OCI-LY3 (cell line): ENCODE results near the gene ENO1.

Experiments
- H2AFZ ChIP-seq: fragments of 200-600, 300-600 bp; shearing (Covaris generic); 2 replicates; pipeline ENCODE4 v1.6.0; 2014; ENCODE audit warnings: antibody characterized with exemption, low read depth, low read length
- H3K27ac ChIP-seq: fragments of 200-600, 300-600 bp; sonication (generic); 2 replicates; pipeline ENCODE4 v1.5.1; 2014; ENCODE audit warnings: mild to moderate bottlenecking, low read length, moderate library complexity, mixed read lengths
- H3K27me3 ChIP-seq: fragments of 200-600, 300-600 bp; sonication (generic); 2 replicates; pipeline ENCODE4 v1.6.1; 2014; ENCODE audit warnings: low read depth, low read length, mixed read lengths
- H3K36me3 ChIP-seq: fragments of 200-600, 300-600 bp; sonication (generic); replicated peaks from 2 replicates; pipeline ENCODE3; 2014; ENCODE audit warnings: low read depth, low read length, mixed read lengths
- H3K4me1 ChIP-seq: fragments of 300-600, 200-600 bp; sonication (generic); 2 replicates; pipeline ENCODE4 v1.6.1; 2014; ENCODE audit warnings: low read length, mixed read lengths
- H3K4me2 ChIP-seq: fragments of 200-600, 300-600 bp; sonication (generic); 2 replicates; pipeline ENCODE4 v1.6.1; 2014; ENCODE audit warnings: low read length, mixed read lengths
- H3K4me3 ChIP-seq: fragments of 300-600, 200-600 bp; sonication (generic); 2 replicates; pipeline ENCODE4 v1.5.1; 2014; ENCODE audit warnings: antibody characterized with exemption, mild to moderate bottlenecking, low read length, moderate library complexity
- H3K79me2 ChIP-seq: fragments of 300-600, 200-600 bp; shearing (Covaris generic); 2 replicates; pipeline ENCODE4 v1.6.1; 2014; ENCODE audit warnings: mild to moderate bottlenecking, low read length, mixed read lengths
- H3K9ac ChIP-seq: fragments of 300-600, 200-600 bp; shearing (Covaris generic); 2 replicates; pipeline ENCODE4 v1.6.0; 2014; ENCODE audit warnings: mild to moderate bottlenecking, low read length, moderate library complexity
- H3K9me3 ChIP-seq: fragments of 200-600, 300-600 bp; shearing (Covaris generic); 2 replicates; pipeline ENCODE4 v1.6.1; 2014; ENCODE audit warnings: low read length, mixed read lengths; ENCODE audit not compliant: insufficient read depth
- H4K20me1 ChIP-seq: fragments of 200-600, 300-600 bp; sonication (generic); 2 replicates; pipeline ENCODE4 v1.6.1; 2016; ENCODE audit warnings: low read length, mixed read lengths; ENCODE audit not compliant: insufficient read depth
- EZH2phosphoT487 ChIP-seq: fragments of 200-600 bp; shearing (Covaris generic); IDR thresholded peaks from 2 replicates; pipeline ENCODE4 v1.6.1; 2018; ENCODE audit warnings: antibody characterized with exemption, mixed run types, low read depth
- TF ChIP-seq, protein P1 (sequence below): fragments of 200-600, 300-600 bp; sonication (generic); IDR thresholded peaks from 2 replicates; pipeline ENCODE4 v1.5.1; 2014; ENCODE audit warnings: antibody characterized with exemption, low read length, low read depth

Gene ENO1

DNA sequence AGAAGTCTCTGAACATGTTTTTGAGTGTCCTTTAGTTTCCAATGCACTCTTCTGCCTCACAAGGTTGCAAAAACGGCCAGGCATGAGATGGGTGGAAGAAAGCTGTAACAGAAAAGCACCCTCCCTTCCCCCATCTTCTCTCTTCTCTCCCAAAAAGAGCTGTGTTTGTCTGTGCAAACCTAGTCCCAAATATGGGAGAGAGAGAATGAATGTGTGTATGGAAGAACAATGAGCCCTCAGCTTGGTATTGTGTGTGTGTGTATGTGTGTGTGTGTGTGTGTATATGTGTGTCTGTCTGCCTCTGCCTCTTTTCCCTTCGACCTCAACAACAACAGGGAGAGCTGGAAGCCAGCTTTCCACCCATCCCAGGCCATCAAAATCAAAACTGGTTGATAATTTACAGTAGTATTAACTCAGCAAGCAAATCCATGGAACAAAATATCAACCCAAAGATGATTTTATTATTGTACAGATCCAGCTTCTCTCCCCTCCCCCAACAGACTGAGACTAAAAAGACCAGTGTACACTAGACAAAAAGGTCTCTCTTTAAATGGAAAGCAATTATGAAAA is 62.8 kb downstream of the ENO1 start:
- no peak for TF ChIP-seq EZH2phosphoT487
- TF ChIP-seq, protein P1, sequence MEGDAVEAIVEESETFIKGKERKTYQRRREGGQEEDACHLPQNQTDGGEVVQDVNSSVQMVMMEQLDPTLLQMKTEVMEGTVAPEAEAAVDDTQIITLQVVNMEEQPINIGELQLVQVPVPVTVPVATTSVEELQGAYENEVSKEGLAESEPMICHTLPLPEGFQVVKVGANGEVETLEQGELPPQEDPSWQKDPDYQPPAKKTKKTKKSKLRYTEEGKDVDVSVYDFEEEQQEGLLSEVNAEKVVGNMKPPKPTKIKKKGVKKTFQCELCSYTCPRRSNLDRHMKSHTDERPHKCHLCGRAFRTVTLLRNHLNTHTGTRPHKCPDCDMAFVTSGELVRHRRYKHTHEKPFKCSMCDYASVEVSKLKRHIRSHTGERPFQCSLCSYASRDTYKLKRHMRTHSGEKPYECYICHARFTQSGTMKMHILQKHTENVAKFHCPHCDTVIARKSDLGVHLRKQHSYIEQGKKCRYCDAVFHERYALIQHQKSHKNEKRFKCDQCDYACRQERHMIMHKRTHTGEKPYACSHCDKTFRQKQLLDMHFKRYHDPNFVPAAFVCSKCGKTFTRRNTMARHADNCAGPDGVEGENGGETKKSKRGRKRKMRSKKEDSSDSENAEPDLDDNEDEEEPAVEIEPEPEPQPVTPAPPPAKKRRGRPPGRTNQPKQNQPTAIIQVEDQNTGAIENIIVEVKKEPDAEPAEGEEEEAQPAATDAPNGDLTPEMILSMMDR = no peak
- Histone ChIP-seq H3K4me2 (peak overlapping the region; percentile 97), H3K9me3 (no peaks in the 10 kb centered on the region), H3K9ac (peak overlapping the region; percentile 98), H3K4me1 (peaks cover 51% of the 10 kb centered on the region), H4K20me1 (peaks cover 25% of the 10 kb centered on the region), H2AFZ (no peak overlapping the region), H3K79me2 (peaks cover 64% of the 10 kb centered on the region), H3K27ac (no peak overlapping the region), H3K27me3 (no peaks in the 10 kb centered on the region), H3K36me3 (no peaks in the 10 kb centered on the region), H3K4me3 (peak overlapping the region; percentile 95)

DNA sequence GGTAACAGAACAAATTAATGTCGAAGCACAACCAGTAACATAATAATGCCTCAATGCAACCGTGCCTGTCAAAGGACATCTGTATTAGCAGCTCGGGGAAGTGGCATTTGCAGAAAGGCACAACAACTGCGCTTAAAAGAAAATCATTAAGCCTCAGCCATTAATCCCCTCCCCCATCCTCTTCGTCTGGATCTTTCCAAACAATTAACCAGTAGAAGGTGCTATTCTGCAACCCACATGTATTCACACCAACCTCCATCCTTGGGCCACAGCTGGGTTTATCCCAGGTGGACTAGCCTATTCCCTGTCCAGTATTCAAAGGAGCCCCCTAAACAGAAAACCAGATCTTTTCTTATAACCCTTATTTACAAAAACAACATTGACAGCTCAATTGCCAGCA is 63.6 kb downstream of the ENO1 start:
- Histone ChIP-seq H3K9ac (no peak overlapping the region), H3K27me3 (no peaks in the 10 kb centered on the region), H3K79me2 (peaks cover 65% of the 10 kb centered on the region), H3K9me3 (no peaks in the 10 kb centered on the region), H3K36me3 (no peaks in the 10 kb centered on the region), H2AFZ (no peak overlapping the region), H3K4me1 (peaks cover 51% of the 10 kb centered on the region), H3K4me3 (no peak overlapping the region), H3K4me2 (peak overlapping the region; percentile 97; the same call in 1 of the 2 replicates), H3K27ac (no peak overlapping the region), H4K20me1 (peaks cover 25% of the 10 kb centered on the region)
- TF ChIP-seq, protein P1 = peak; percentile 30; the same call in 1 of the 2 replicates
- TF ChIP-seq EZH2phosphoT487 = no peak

GRCh38 chr1:8813991-8814390 is 64.5 kb downstream of the ENO1 start:
- Histone ChIP-seq H2AFZ (no peak overlapping the region), H3K4me1 (peaks cover 51% of the 10 kb centered on the region), H3K79me2 (peaks cover 65% of the 10 kb centered on the region), H3K4me3 (no peak overlapping the region), H3K36me3 (no peaks in the 10 kb centered on the region), H4K20me1 (peaks cover 25% of the 10 kb centered on the region), H3K9ac (no peak overlapping the region), H3K4me2 (no peak overlapping the region), H3K27ac (no peak overlapping the region), H3K9me3 (no peaks in the 10 kb centered on the region), H3K27me3 (no peaks in the 10 kb centered on the region)
- no peak for TF ChIP-seq EZH2phosphoT487
- TF ChIP-seq, protein P1 = no peak

DNA sequence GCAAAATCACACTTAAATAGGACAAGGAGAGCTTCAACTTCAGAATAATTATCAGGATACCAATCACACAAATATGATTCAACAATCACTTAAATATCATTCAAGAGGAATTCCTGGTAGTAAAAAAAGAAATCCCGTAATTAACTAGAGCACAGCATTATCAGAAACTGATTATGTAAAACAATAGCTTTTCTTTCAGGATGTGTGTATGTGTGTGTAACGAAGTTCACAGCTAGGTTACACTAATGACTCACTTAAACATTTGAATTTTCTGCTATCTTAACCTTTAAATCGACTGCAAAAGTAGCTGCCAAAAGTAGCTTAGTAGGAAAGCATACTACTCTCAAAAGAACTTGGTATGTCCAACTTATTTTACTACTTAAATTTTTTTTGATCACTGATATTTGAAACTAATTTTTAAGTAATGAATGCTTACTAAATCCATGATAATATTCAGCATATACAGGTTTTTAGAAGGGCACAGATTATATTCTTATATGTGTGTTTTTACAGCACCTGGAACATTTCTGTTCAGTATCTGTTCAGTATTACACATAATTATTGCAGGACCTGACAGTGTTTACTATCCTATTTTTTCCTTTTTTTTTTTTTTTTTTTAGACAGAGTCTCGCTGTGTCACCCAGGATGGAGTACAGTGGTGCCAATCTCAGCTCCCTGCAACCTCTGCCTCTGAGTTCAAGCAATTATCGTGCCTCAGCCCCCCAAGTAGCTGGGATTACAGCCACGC is 65.3 kb downstream of the ENO1 start:
- no peak for TF ChIP-seq EZH2phosphoT487
- TF ChIP-seq, protein P1 = no peak
- H2AFZ ChIP-seq = no peak overlapping the region
- peaks cover 46% of the 10 kb centered on the region for H3K4me1 ChIP-seq
- no peaks in the 10 kb centered on the region for H3K36me3 ChIP-seq
- no peak overlapping the region for H3K27ac ChIP-seq
- no peak overlapping the region for H3K9ac ChIP-seq
- H3K79me2 ChIP-seq = peaks cover 68% of the 10 kb centered on the region
- no peak overlapping the region for H3K4me3 ChIP-seq
- H3K9me3 ChIP-seq = no peaks in the 10 kb centered on the region
- no peaks in the 10 kb centered on the region for H3K27me3 ChIP-seq
- H3K4me2 ChIP-seq = no peak overlapping the region
- H4K20me1 ChIP-seq = peaks cover 25% of the 10 kb centered on the region
